Measurements from ENCODE around the gene GJA3. TPM values are rescaled to one million over a fixed set of nuclear protein-coding genes. Genes with fewer than 3 reads are reported as not detected.

Gene GJA3
- total RNA-seq, 4 donors from 2014 or later, result 0.14 TPM; not detected in 3

GRCh38 chr13:20175907-20176652 is 15.2 kb upstream of the GJA3 start:
- in situ Hi-C loops (cut with MboI; ENCODE audit: low pct_ligation_motif_present in 1 of 4, low pct_unique_long_range_greater_than_20kb in 1 of 4, low sequenced_read_pairs in 3 of 4) (loop anchor here in 3 of 4 donors (25.0 kb wide), 4 partner anchors 311 to 761 kb away; partner anchors contain the start of gene XPO4 (in 1 of the 3)), intact Hi-C loops (cut with DNase I; ENCODE audit: low total_unique reads) (loop anchor here (1.0 to 5.0 kb wide), 2 partner anchors 116 to 954 kb away; no protein-coding TSS in a partner anchor)
- Histone ChIP-seq H3K9me3 (no peaks in the 10 kb centered on the region), H3K27ac (no peak overlapping the region), H3K4me1 (peaks cover 0 to 11% (median 5%) of the 10 kb centered on the region in 4 donors), H3K4me3 (no peak overlapping the region), H3K36me3 (no peaks in the 10 kb centered on the region), H3K27me3 (peaks cover 39% of the 10 kb centered on the region)
- DNase-seq, result no peak
- TF ChIP-seq POLR2AphosphoS5 (IDR thresholded peaks at IDR 0.05) (no peak), POLR2A (IDR thresholded peaks at IDR 0.05) (no peak), EP300 (IDR thresholded peaks at IDR 0.05; ENCODE audit: low read depth) (no peak), CTCF (IDR thresholded peaks at IDR 0.05) (no peak)
- 62 to 73% methylated on average over 5 to 14 of the region's 14 CpGs for WGBS, 2 donors (ENCODE audit: low coverage in 1 of 2)

GRCh38 chr13:20175406-20175794 is 14.5 kb upstream of the GJA3 start:
- Histone ChIP-seq H3K4me3 (no peak overlapping the region), H3K9me3 (no peaks in the 10 kb centered on the region), H3K36me3 (no peaks in the 10 kb centered on the region), H3K4me1 (peaks cover 0 to 11% (median 5%) of the 10 kb centered on the region in 4 donors), H3K27me3 (peaks cover 39% of the 10 kb centered on the region), H3K27ac (peak overlapping the region in 1 of 4 donors; percentile 42)
- no peak for DNase-seq
- TF ChIP-seq POLR2AphosphoS5 (IDR thresholded peaks at IDR 0.05) (no peak), CTCF (IDR thresholded peaks at IDR 0.05) (no peak), POLR2A (IDR thresholded peaks at IDR 0.05) (no peak), EP300 (IDR thresholded peaks at IDR 0.05; ENCODE audit: low read depth) (no peak)
- in situ Hi-C loops (cut with MboI; ENCODE audit: low pct_ligation_motif_present in 1 of 4, low pct_unique_long_range_greater_than_20kb in 1 of 4, low sequenced_read_pairs in 3 of 4) (loop anchor here in 3 of 4 donors (25.0 kb wide), 4 partner anchors 312 to 762 kb away; partner anchors contain the start of gene XPO4 (in 1 of the 3)), intact Hi-C loops (cut with DNase I; ENCODE audit: low total_unique reads) (loop anchor here (1.0 to 5.0 kb wide), 2 partner anchors 115 to 953 kb away; no protein-coding TSS in a partner anchor)
- WGBS, 2 donors (ENCODE audit: low coverage in 1 of 2), result 58 to 93% methylated on average over 2 to 3 of the region's 3 CpGs

- 16 to 40% methylated on average over 6 to 20 of the region's 22 CpGs for WGBS, 2 donors (ENCODE audit: low coverage in 1 of 2)
- in situ Hi-C loops (cut with MboI; ENCODE audit: low pct_ligation_motif_present in 1 of 4, low pct_unique_long_range_greater_than_20kb in 1 of 4, low sequenced_read_pairs in 3 of 4), result loop anchor here in 3 of 4 donors (25.0 kb wide), 5 partner anchors 238 to 762 kb away; partner anchors contain the start of gene XPO4 (in 1 of the 3)
- H3K4me3 ChIP-seq, result peak overlapping the region in 1 of 4 donors; percentile 8
These were observed 14.0 kb upstream of the GJA3 start for GRCh38 chr13:20174656-20175405.

More at GRCh38 chr13:20174656-20175405, 14.0 kb upstream of the GJA3 start:
- intact Hi-C loops (cut with DNase I; ENCODE audit: low total_unique reads), result loop anchor here (1.0 to 5.0 kb wide), 2 partner anchors 115 to 953 kb away; no protein-coding TSS in a partner anchor
- H3K4me1 ChIP-seq, result peaks cover 0 to 11% (median 5%) of the 10 kb centered on the region in 4 donors
- peak; percentile 85 for DNase-seq
- no peaks in the 10 kb centered on the region for H3K36me3 ChIP-seq
- no peak for TF ChIP-seq EP300 (IDR thresholded peaks at IDR 0.05; ENCODE audit: low read depth)
- TF ChIP-seq POLR2A (IDR thresholded peaks at IDR 0.05), result no peak
- peak in 1 of 3 donors; percentile 45 for TF ChIP-seq POLR2AphosphoS5 (IDR thresholded peaks at IDR 0.05)
- TF ChIP-seq CTCF (IDR thresholded peaks at IDR 0.05), result no peak
- peaks cover 39% of the 10 kb centered on the region for H3K27me3 ChIP-seq
- H3K9me3 ChIP-seq, result no peaks in the 10 kb centered on the region
- H3K27ac ChIP-seq, result peak overlapping the region in 1 of 4 donors; percentile 42

Measured in transverse colon (tissue), 4 donors.